NCI-H1092 (cell line): Measurements from ENCODE around the gene ACTRT2.

Source experiments
- DNase-seq: peaks from one replicate; lab custom pipeline; 2025; lab: John Stamatoyannopoulos, UW

Gene ACTRT2

GRCh38 chr1:3018576-3018975 is 2.7 kb upstream of the ACTRT2 start:
- DNase-seq = no peak

- no peak for DNase-seq
Measured at GRCh38 chr1:3019007-3019515, 2.2 kb upstream of the ACTRT2 start.

GRCh38 chr1:3019516-3020051 is 1.7 kb upstream of the ACTRT2 start:
- no peak for DNase-seq

- no peak for DNase-seq
Measured at GRCh38 chr1:3020263-3020909, 881 bp upstream of the ACTRT2 start.

DNA sequence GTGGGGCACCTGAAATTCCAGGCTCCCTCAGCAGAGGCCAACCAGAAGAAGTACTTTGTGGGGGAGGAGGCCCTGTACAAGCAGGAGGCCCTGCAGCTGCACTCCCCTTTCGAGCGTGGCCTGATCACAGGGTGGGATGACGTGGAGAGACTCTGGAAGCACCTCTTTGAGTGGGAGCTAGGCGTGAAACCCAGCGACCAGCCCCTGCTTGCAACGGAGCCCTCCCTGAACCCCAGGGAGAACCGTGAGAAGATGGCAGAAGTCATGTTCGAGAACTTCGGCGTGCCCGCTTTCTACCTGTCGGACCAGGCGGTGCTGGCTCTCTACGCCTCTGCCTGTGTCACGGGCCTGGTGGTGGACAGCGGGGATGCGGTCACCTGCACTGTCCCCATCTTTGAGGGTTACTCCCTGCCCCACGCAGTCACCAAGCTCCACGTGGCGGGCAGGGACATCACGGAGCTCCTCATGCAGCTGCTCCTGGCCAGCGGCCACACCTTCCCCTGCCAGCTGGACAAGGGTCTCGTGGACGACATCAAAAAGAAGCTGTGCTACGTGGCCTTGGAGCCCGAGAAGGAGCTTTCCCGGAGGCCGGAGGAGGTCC is 634 bp downstream of the ACTRT2 start:
- DNase-seq = no peak

- no peak for DNase-seq
Measured at GRCh38 chr1:3022511-3022973, 1.3 kb downstream of the ACTRT2 start.

GRCh38 chr1:3022976-3023375 is 1.7 kb downstream of the ACTRT2 start:
- DNase-seq = no peak

DNA sequence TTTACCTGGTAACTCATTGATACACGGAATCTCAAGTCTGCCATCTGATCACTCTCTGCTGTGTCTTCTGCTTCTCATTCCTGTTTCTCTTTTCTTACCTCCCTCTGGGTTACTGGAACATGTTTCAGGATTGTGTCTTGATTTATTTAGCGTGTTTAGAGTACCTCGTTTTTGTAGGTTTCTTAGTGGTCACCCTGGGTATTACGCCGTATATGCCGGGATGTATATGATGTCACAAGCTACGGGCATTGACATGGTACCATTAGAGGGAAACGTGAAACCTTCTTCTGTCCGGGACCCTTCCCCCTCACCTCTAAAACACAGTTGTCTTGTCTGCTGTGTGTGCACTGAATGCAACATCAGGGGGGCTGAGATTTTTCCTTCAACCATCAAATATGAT is 2.8 kb downstream of the ACTRT2 start:
- DNase-seq = no peak

- no peak for DNase-seq
Measured at GRCh38 chr1:3024588-3024987, 3.3 kb downstream of the ACTRT2 start.

DNA sequence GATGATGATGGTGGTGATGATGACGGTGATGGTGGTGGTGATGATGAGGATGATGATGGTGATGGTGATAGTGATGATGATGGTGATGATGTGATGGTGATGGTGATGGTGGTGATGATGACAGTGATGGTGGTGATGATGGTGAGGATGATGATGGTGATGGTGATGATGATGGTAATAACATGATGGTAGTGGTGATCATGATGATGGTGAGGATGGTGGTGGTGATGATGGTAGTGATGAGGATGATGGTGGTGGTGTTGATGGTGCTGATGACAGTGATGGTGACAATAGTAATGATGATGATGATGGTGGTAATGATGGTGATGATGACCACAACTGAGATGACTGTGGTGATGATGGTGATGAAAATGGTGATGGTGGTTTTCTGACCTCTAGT is 4.9 kb downstream of the ACTRT2 start:
- no peak for DNase-seq

DNA sequence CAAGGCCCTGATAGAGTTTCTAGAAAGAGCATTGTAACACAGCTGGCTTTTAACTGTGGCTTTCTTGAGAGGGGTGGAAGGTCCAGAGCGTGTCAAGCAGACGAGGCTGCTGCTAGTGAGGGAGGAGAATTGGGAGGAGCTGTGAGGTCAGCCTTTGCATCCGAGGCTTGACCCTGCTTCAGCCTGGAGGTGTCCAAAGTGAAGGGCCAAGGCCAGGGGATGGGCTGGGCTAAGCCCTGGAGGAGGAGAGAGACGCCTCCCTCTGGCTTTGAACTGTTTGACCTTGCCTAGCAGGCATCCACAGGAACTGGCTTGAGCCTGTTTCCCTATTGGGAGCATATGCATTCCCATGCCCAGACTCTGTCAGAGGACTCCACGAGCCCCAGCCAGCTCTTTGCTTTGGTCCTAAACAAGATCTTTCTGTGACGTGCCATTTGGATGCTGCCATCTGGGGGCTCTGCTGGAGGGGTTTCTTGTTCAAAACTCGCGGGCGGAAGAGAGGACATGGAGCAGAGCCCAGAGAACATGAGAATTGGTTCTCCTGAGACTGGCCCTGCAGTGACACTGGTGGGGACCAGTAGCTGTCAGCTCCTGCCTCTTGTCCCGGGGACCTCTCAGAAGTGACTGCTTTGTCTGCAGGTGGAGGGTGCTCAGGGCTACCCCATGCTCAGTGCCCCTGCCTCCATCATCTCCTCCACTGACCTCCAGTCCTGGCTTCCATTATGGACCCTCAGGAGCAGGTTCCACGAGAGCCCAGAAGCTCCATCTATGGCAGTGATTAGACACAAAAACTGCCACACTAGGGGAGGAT is 5.5 kb downstream of the ACTRT2 start:
- DNase-seq = no peak

- no peak for DNase-seq
Measured at GRCh38 chr1:3027611-3028371, 6.5 kb downstream of the ACTRT2 start.

DNA sequence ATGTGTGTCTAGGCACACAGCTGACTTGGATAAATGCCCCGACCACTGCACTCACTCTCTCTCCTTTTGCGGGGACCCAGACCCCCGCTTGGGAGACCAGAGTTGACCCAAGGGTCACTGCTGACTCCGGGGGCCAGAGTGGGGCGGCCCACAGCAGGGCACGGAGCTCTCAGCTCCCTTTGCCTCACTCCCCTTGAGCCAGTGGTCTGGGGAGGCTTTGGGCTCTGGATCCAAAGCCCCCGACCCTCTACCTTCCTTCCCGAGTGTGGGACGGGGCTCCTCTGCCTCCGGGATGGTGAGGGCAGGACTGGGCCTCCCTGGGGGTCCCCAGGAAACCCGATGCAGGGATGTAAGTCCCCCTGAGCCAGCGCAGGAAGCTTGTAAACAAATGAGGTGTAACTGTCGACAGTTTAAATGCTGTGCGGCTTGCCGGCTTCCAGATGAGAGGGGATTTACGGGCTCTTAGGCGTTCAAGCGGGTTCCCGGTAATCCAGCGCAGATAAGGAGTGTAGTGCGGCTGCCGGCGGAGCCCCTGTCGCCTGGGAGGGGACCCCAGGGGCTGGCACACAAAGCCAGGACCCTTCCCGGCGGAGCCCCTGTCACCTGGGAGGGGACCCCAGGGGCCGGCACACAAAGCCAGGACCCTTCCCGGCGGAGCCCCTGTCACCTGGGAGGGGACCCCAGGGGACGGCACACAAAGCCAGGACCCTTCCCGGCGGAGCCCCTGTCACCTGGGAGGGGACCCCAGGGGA is 7.4 kb downstream of the ACTRT2 start:
- DNase-seq = no peak

DNA sequence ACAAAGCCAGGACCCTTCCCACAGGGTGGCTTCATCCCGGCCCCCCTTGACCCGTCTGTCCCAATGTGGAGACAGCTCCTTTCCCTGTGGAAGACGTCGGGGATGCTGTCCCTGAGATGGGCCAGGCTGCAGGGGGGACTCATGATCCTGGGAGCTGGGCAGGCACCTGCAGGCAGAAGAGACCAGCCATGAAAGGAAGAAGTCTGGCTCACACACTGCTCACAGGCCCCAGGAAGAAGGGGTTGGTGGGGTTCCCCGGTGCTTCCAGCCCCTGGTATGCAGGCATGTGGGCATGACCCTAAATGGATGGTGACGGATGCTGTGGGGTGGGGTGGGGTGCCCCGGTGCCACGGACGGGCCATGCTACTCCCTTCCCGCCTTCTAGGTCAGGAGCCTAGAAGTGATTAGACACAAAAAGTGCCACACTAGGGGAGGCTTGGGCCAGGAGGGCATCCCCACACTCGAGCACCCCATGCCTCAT is 8.3 kb downstream of the ACTRT2 start:
- DNase-seq = no peak

- DNase-seq = no peak
Measured at GRCh38 chr1:3029991-3030662, 8.9 kb downstream of the ACTRT2 start.

GRCh38 chr1:3030663-3031381 is 9.6 kb downstream of the ACTRT2 start:
- DNase-seq = no peak

- no peak for DNase-seq
Measured at GRCh38 chr1:3031401-3032221, 10.3 kb downstream of the ACTRT2 start.

DNA sequence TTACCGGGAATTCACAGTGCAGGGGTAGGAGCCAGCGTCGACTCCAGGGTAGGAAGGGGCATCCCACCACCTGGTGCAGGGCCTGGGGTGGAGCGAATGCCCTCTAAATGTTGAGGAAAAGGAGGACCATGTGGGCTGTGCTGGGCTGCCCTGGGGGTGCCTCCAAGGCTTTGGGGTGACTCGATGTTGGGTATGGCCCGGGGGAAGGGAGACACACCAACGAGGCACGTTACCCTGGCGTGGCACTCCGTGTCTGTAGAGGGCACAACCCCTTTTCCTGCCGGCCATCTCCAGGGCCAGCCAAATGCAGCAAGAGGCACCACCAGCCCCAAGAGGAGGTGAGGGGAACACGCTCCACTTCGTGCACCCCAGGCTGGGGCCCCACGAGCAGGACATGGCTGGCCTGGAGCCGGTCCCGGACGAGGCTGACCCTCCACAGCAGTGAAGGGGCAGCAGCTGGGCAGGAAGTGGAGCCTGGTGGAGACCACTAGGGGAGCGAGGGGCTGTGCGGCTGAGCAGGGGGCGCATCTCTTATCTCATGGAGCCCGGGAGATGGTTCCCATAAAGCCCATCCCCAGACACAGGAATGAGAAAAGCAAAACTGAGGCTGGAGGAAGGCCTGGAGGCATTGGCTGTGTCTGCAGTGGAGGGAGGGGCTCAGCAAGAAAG is 11.2 kb downstream of the ACTRT2 start:
- DNase-seq = no peak
